ENCODE measurements around the gene FAM131A. TPM values are rescaled to one million over a fixed set of nuclear protein-coding genes. Genes with fewer than 3 reads are reported as not detected.

Gene FAM131A
- total and polyA plus RNA-seq, 10 of the 15 experiments (the other 5 are each of a cell fraction or from before 2014, with no cell fraction given) = 0.31 to 4.5 (median 1.5) TPM

GRCh38 chr3:184382326-184383032 lies 45.1 kb downstream of the FAM131A start (continued):
- TF ChIP-seq MAX (IDR thresholded peaks at IDR 0.05; ENCODE audit: low read depth, low read length) (no peak), POLR2AphosphoS5 (IDR thresholded peaks at IDR 0.05; ENCODE audit: low read length) (no peak)

GRCh38 chr3:184383033-184383740 lies 45.8 kb downstream of the FAM131A start:
- ChIA-PET SMC1A (ENCODE audit: uncharacterized antibody, unreplicated experiment) (interaction anchor here (1.1 kb wide), 1 partner anchor 12 kb away, joined by 3 read pairs; no protein-coding TSS in a partner anchor), POLR2A (no interaction called here), CTCF (no interaction called here), RAD21 (ENCODE audit: unreplicated experiment) (no interaction called here)
- Histone ChIP-seq H3K4me2 (ENCODE audit: control insufficient read depth, insufficient read depth) (no peak overlapping the region), H3K36me3 (ENCODE audit: control insufficient read depth in 2 of 2, insufficient read depth in 2 of 2, low read length in 1 of 2) (no peaks in the 10 kb centered on the region), H3K9ac (ENCODE audit: control insufficient read depth, insufficient read depth, low read length) (no peak overlapping the region), H3K79me2 (ENCODE audit: control insufficient read depth, insufficient read depth, low read length) (no peaks in the 10 kb centered on the region), H3K4me3 (no peak overlapping the region), H3K9me3 (replicated peaks; ENCODE audit: control insufficient read depth, insufficient read depth, low read length) (no peaks in the 10 kb centered on the region), H3K27me3 (replicated peaks in 1 of 2; ENCODE audit: control insufficient read depth in 2 of 2, insufficient read depth in 2 of 2, low read length in 1 of 2) (peaks cover 15 to 17% of the 10 kb centered on the region in 2 experiments), H4K20me1 (ENCODE audit: control insufficient read depth, insufficient read depth) (no peaks in the 10 kb centered on the region), H3K27ac (ENCODE audit: control insufficient read depth, insufficient read depth) (no peak overlapping the region), H2AFZ (ENCODE audit: control insufficient read depth, low read depth, low read length) (no peak overlapping the region), H3K4me1 (ENCODE audit: control insufficient read depth, insufficient read depth, low read length) (no peaks in the 10 kb centered on the region)
- 33% methylated on average over 15 of the region's 15 CpGs for WGBS (ENCODE audit: insufficient coverage, insufficient replicate concordance, low lambda C conversion rate, missing lambda C conversion rate)
- DNase-seq (ENCODE audit: low read depth, low spot score) = no peak
- ATAC-seq = no peak
- no peak for FAIRE-seq
- in situ Hi-C loops (cut with MboI) (no loop called here), intact Hi-C loops (cut with micrococcal nuclease; ENCODE audit: unreplicated experiment) (no loop called here)
- no TSS peak for BruUV-seq (replicated peaks)
- no peak for TF ChIP-seq E2F8 (IDR thresholded peaks at IDR 0.05; ENCODE audit: low read depth, partially characterized antibody)
- TF ChIP-seq TCF12 (IDR thresholded peaks at IDR 0.05; ENCODE audit: low read depth, low read length) = no peak
- TF ChIP-seq EZH2 (IDR thresholded peaks at IDR 0.05; ENCODE audit: borderline replicate concordance, control insufficient read depth, low read depth, low read length) = no peak
- no peak for TF ChIP-seq ZBTB11 (CRISPR knock-in tag; IDR thresholded peaks at IDR 0.05)
- no peak for TF ChIP-seq MEF2B (IDR thresholded peaks at IDR 0.05; ENCODE audit: partially characterized antibody, poor library complexity, severe bottlenecking)
- no peak for TF ChIP-seq ZBTB4 (CRISPR knock-in tag; IDR thresholded peaks at IDR 0.05)
- no peak for TF ChIP-seq NRF1 (conservative IDR thresholded peaks at IDR 0.05; ENCODE audit: low read depth, low read length)
